ENCODE results near the gene EXOC1.

- no peak for TF ChIP-seq CTCF (IDR thresholded peaks at IDR 0.05 in 2 of 3, conservative IDR thresholded peaks at IDR 0.05 in 1 of 3; ENCODE audit: borderline replicate concordance in 1 of 3, insufficient read depth in 1 of 3, low read depth in 2 of 3, low read length in 2 of 3)
- no peak for TF ChIP-seq YY1 (IDR thresholded peaks at IDR 0.05; ENCODE audit: extremely low read depth, insufficient replicate concordance, low read depth, low read length)
- TF ChIP-seq REST (IDR thresholded peaks at IDR 0.05; ENCODE audit: low read depth) = no peak
- no peak for TF ChIP-seq EGR1 (IDR thresholded peaks at IDR 0.05; ENCODE audit: low read depth)
- no peak for TF ChIP-seq FOSL1 (IDR thresholded peaks at IDR 0.05; ENCODE audit: low read depth)
- no peak for TF ChIP-seq SP1 (IDR thresholded peaks at IDR 0.05; ENCODE audit: low read depth)
- TF ChIP-seq POLR2A (IDR thresholded peaks at IDR 0.05; ENCODE audit: borderline replicate concordance, extremely low read depth, insufficient read depth, insufficient read length) = no peak
- TF ChIP-seq POLR2AphosphoS5 (IDR thresholded peaks at IDR 0.05; ENCODE audit: low read depth, low read length) = no peak
- TF ChIP-seq EZH2 (IDR thresholded peaks at IDR 0.05) = no peak
- TF ChIP-seq ELF1 (IDR thresholded peaks at IDR 0.05; ENCODE audit: borderline replicate concordance, low read depth) = no peak
- no peak for TF ChIP-seq ZNF274 (IDR thresholded peaks at IDR 0.05; ENCODE audit: low read depth, low read length)
- TF ChIP-seq CEBPB (IDR thresholded peaks at IDR 0.05; ENCODE audit: low read depth) = no peak
- no peak for TF ChIP-seq EZH2phosphoT487 (IDR thresholded peaks at IDR 0.05; ENCODE audit: borderline replicate concordance)
Measured at GRCh38 chr4:55830048-55830447, 23.4 kb upstream of the EXOC1 start.
